Adrenal gland (tissue), 12 donors: ENCODE results near the gene SLC3A2. TPM values are rescaled to one million over a fixed set of nuclear protein-coding genes. Genes with fewer than 3 reads are reported as not detected.

Source experiments
- DNase-seq, 7 donors: peaks; one replicate each; pipeline ENCODE4 v3.0.0-alpha.2; 2019 to 2020
- H3K27ac ChIP-seq, 5 donors: fragments of 200-600 bp; sonication (generic) in 4 of 5; 1 replicate in 3 of 5; 2 replicates in 2 of 5; pipeline versions ENCODE4 v1.5.1 to v1.8.0; 2016 to 2020; ENCODE audit warnings: mild to moderate bottlenecking in 1 of 5
- H3K27me3 ChIP-seq: fragments of 200-600 bp; 2 replicates; pipeline ENCODE4 v1.8.0; 2021
- H3K36me3 ChIP-seq, 2 donors: fragments of 200-600 bp; replicated peaks in 1 of 2; 1 replicate in 1 of 2; 2 replicates in 1 of 2; pipeline versions ENCODE4 v1.5.1 to v1.8.0; 2018 to 2022
- H3K4me1 ChIP-seq, 2 donors: fragments of 200-600 bp; replicated peaks in 1 of 2; 1 replicate in 1 of 2; 2 replicates in 1 of 2; pipeline versions ENCODE4 v1.5.1 to v1.8.0; 2018 to 2021
- H3K4me3 ChIP-seq, 4 donors: fragments of 200-600 bp; sonication (generic) in 3 of 4; one replicate each; pipeline ENCODE4 v1.5.1; 2016 to 2018
- H3K9me3 ChIP-seq, 3 donors: fragments of 200-600 bp; sonication (generic) in 1 of 3; replicated peaks in 1 of 3; 1 replicate in 2 of 3; 2 replicates in 1 of 3; pipeline versions ENCODE4 v1.5.1 to v1.8.0; 2016 to 2021
- POLR2A ChIP-seq, 2 donors: fragments of 450-650 bp; IDR thresholded peaks; one replicate each; pipeline ENCODE4 v1.6.1; 2017; ENCODE audit warnings: antibody characterized with exemption in 2 of 2, mild to moderate bottlenecking in 2 of 2, moderate library complexity in 1 of 2
- WGBS, 4 donors: extraction: QIAGEN DNeasy Blood & Tissue Kit in 2 of 4; methylation state at CpG; one replicate each; pipeline versions ENCODE4 v1.1.5 to v1.1.7; 2013 to 2017; 5-methylcytosine and 5-hydroxymethylcytosine counted together
- intact Hi-C, 2 donors: fragments of 100-400 bp; cut with DNase I; formaldehyde crosslinking; loops; one replicate each; pipeline versions ENCODE4 v1.14.1 to v1.15.0; 2022 to 2023
- polyA plus RNA-seq, 3 donors: library from polyadenylated mRNA; stranded (reverse); fragments of 200-250 nt in 2 of 3; fragments of 350-450 nt in 1 of 3; fragmentation: Illumina TruSeq in 1 of 3; extraction: RNeasy Lipid Tissue Mini Kit (QIAGEN cat#74804) in 1 of 3; gene quantifications; one replicate each; pipeline ENCODE4 v1.2.3, GENCODE V29; 2013 to 2014
- total RNA-seq, 9 donors: library from RNA; depleted of rRNA in 4 of 9; stranded (reverse); fragments of >200 nt in 4 of 9; fragments of 120-200 nt in 1 of 9; fragmentation: NEBNext Ultra II Directional in 1 of 9; extraction: Animal tissue kit (Norgen Biotek cat#: 25700) in 1 of 9; gene quantifications; one replicate each; pipeline versions ENCODE4 v1.1.0 to v1.2.4, GENCODE V29; 2013 to 2023
- TF ChIP-seq, protein P1 (sequence below), 6 experiments: fragments of 450-650 bp in 4 of 6; fragments of 200-600 bp in 2 of 6; sonication (generic) in 1 of 6; IDR thresholded peaks; 1 replicate in 5 of 6; 2 replicates in 1 of 6; pipeline versions ENCODE4 v1.5.1 to v1.8.0; 2016 to 2021; ENCODE audit warnings: antibody characterized with exemption in 6 of 6, mild to moderate bottlenecking in 2 of 6, moderate library complexity in 1 of 6
- donor health status: healthy with polysubstance abuse.
- donor health status: Bipolar disorder and iron deficiency.
- donor health status: DM: yes; HTN: yes; CAD: no.
- donor health status: DM: no; HTN: no; CAD: no.
- donor health status: DM: no; HTN: no; CAD: no.
- donor health status: DM: yes; HTN: yes; CAD: no.

Gene SLC3A2
- total and polyA plus RNA-seq, 12 donors: 103 to 398 (median 164) TPM

DNA sequence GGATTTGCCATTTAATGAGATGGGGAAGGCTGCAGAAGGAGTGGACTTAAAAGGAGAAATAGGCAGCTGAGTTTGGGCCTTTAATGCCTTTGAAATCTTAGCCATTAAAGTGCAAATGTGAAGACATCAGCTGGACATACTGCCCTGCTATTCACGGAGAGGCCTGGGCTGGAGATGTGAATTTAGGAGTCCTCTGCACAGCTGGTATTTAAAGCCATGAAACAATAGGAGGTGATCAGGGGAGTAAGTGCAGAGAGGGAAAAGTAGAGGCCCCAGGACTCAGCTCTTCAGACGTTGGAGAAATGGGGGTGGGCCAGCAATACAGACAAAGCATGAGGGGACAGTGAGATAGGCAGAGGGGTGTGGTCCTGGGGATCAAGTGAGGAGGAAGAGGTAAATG lies 16.6 kb downstream of the SLC3A2 start:
- Histone ChIP-seq H3K4me1 (no peaks in the 10 kb centered on the region), H3K4me3 (no peak overlapping the region), H3K9me3 (no peaks in the 10 kb centered on the region), H3K27me3 (no peaks in the 10 kb centered on the region), H3K36me3 (no peaks in the 10 kb centered on the region), H3K27ac (no peak overlapping the region)
- TF ChIP-seq, protein P1, sequence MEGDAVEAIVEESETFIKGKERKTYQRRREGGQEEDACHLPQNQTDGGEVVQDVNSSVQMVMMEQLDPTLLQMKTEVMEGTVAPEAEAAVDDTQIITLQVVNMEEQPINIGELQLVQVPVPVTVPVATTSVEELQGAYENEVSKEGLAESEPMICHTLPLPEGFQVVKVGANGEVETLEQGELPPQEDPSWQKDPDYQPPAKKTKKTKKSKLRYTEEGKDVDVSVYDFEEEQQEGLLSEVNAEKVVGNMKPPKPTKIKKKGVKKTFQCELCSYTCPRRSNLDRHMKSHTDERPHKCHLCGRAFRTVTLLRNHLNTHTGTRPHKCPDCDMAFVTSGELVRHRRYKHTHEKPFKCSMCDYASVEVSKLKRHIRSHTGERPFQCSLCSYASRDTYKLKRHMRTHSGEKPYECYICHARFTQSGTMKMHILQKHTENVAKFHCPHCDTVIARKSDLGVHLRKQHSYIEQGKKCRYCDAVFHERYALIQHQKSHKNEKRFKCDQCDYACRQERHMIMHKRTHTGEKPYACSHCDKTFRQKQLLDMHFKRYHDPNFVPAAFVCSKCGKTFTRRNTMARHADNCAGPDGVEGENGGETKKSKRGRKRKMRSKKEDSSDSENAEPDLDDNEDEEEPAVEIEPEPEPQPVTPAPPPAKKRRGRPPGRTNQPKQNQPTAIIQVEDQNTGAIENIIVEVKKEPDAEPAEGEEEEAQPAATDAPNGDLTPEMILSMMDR (IDR thresholded peaks at IDR 0.05): no peak
- TF ChIP-seq POLR2A (IDR thresholded peaks at IDR 0.05): no peak
- DNase-seq: no peak
- intact Hi-C loops: no loop called here
- 56 to 72% (median 60%) methylated on average over 2 of the region's 2 CpGs for WGBS, 4 donors

DNA sequence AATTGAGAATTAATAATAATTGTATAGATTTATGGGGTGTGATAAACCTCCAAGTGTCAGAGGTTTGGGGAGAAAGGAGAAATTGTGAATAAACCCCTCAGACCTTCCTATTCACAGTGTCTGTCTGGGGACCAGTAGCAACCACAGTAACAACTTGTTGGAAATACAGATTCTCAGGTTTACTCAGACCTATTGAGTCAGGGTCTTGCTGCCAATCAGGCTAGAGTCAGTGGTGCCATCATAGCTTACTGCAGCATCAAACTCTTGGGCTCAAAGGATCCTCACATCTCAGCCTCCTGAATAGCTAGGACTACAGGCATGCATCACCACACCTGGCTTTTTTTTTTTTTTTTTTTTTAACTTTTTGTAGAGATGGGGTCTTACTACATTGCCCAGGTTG lies 17.3 kb downstream of the SLC3A2 start:
- no peaks in the 10 kb centered on the region for H3K9me3 ChIP-seq
- no peak for DNase-seq
- TF ChIP-seq, protein P1 (IDR thresholded peaks at IDR 0.05): no peak
- TF ChIP-seq POLR2A (IDR thresholded peaks at IDR 0.05): no peak
- no peak overlapping the region for H3K4me3 ChIP-seq
- H3K4me1 ChIP-seq: no peaks in the 10 kb centered on the region
- H3K36me3 ChIP-seq: no peaks in the 10 kb centered on the region
- no peaks in the 10 kb centered on the region for H3K27me3 ChIP-seq
- intact Hi-C loops: no loop called here
- no peak overlapping the region for H3K27ac ChIP-seq

DNA sequence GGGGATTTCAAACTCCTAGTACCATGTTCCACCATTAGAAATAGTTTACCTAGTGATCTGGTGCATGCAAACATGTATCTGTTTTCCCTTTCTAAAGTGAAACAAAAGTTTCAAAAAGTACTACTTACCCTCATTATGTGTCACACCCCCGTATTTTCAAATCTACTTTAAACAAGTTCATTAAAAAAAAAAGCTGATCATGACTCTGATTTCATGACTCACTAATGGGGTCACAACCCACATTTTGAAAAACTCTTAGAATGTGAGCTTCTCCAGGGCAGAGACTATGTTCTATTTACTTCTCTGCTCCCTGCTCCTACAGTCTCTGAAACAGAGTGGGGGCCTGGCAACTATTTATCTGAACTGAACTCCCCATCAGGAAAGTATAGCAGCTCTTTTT lies 22.2 kb downstream of the SLC3A2 start:
- TF ChIP-seq, protein P1 (IDR thresholded peaks at IDR 0.05): no peak
- no peak for TF ChIP-seq POLR2A (IDR thresholded peaks at IDR 0.05)
- Histone ChIP-seq H3K4me1 (no peaks in the 10 kb centered on the region), H3K36me3 (no peaks in the 10 kb centered on the region), H3K27me3 (no peaks in the 10 kb centered on the region), H3K27ac (no peak overlapping the region), H3K4me3 (no peak overlapping the region), H3K9me3 (no peaks in the 10 kb centered on the region)
- no peak for DNase-seq
- 20 to 37% (median 30%) methylated on average over 1 of the region's 1 CpG for WGBS, 4 donors
- intact Hi-C loops: loop anchor here in 1 of 2 donors (10.0 kb wide), 1 partner anchor 312 kb away; no protein-coding TSS in a partner anchor

DNA sequence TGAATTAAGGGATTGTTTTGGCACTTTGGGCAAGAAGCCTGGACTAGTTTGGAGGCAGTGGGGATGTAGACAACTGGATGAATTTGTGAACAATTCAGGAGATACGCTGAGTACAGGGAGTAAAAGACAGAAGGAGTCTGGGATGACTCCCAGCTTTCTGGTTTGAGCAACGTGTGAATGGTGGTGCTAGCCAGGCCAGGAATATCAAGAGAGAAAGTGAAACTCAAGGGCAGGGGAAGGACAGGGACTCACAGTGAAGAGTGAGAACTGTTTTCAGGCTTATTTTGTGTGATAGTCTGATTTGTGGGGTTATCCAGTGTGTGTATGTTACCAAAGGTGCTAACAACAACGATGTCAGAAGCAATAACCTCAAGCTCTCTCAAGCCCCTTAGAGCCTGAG lies 24.6 kb downstream of the SLC3A2 start:
- no peak for DNase-seq
- intact Hi-C loops: loop anchor here (5.0 to 10.0 kb wide), 2 partner anchors 117 to 310 kb away; no protein-coding TSS in a partner anchor
- H3K27me3 ChIP-seq: no peaks in the 10 kb centered on the region
- H3K4me1 ChIP-seq: no peaks in the 10 kb centered on the region
- H3K4me3 ChIP-seq: no peak overlapping the region
- no peaks in the 10 kb centered on the region for H3K9me3 ChIP-seq
- H3K36me3 ChIP-seq: no peaks in the 10 kb centered on the region
- no peak for TF ChIP-seq POLR2A (IDR thresholded peaks at IDR 0.05)
- TF ChIP-seq, protein P1 (IDR thresholded peaks at IDR 0.05): no peak
- WGBS, 4 donors: 19 to 29% (median 24%) methylated on average over 3 of the region's 3 CpGs
- peak overlapping the region in 1 of 5 donors; percentile 35 for H3K27ac ChIP-seq
